GM18867 (cell line): ENCODE data around the gene MYRIP.

ENCODE experiments used
- ATAC-seq: cut with Tn5 transposase; IDR thresholded peaks from one replicate; pipeline ENCODE4 v1.9.1; 2021; ENCODE audit warnings: mild to moderate bottlenecking, moderate library complexity; ENCODE audit not compliant: unreplicated experiment

MYRIP gene

GRCh38 chr3:40172560-40172959 lies 363.2 kb downstream of the MYRIP start:
- ATAC-seq = no peak

- no peak for ATAC-seq
Measured at GRCh38 chr3:40173227-40173721, 363.9 kb downstream of the MYRIP start.

- ATAC-seq = no peak
Measured at GRCh38 chr3:40178012-40178594, 368.7 kb downstream of the MYRIP start.

- ATAC-seq = peak; percentile 80
Measured at GRCh38 chr3:40179016-40179415, 369.6 kb downstream of the MYRIP start.

- ATAC-seq = no peak
Measured at GRCh38 chr3:40181182-40181581, 371.8 kb downstream of the MYRIP start.

- ATAC-seq = peak; percentile 61
Measured at GRCh38 chr3:40185029-40185695, 375.8 kb downstream of the MYRIP start.

- no peak for ATAC-seq
Measured at GRCh38 chr3:40186508-40186907, 377.1 kb downstream of the MYRIP start.

GRCh38 chr3:40187945-40188344 lies 378.5 kb downstream of the MYRIP start:
- ATAC-seq = peak; percentile 55

DNA sequence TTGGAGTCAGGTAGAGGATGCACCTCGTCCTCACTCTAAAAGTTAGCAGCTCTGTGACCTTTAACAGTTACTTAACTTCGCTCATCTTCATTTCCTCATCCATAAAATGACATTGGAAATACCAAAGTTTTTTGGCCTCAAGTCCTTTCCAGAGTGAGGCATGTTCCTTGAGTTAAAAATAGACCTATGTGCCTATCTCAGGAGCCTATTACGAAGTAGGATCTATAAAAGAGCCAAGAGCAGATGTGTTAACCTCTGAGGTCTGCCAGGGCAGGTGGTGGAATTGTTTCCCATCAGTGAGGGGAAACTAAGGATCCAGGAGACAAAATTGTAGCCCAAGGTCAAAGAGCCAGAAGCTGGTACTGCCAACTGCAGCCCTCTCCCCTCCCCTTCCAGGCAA lies 379.7 kb downstream of the MYRIP start:
- ATAC-seq = no peak

DNA sequence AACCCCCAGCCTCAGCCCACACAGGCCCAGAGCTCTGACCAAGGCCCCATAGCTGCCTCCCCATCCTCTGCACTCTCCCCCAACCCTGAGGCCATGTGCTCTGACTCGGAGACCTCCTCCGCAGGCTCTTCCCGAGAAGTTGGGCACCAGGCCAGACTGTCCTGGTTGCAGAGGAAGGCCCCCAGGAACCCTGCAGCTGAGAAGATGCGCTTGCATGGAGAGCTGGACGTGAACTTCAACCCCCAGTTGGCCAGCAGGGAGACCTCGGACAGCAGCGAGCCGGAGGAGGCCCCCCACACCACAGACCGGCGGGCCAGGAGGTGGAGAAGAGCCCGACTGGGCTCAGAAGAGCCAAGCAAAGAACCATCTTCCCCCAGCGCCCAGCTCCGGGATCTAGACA lies 380.6 kb downstream of the MYRIP start:
- ATAC-seq = no peak

GRCh38 chr3:40191251-40191650 lies 381.8 kb downstream of the MYRIP start:
- ATAC-seq = no peak

GRCh38 chr3:40191850-40192448 lies 382.5 kb downstream of the MYRIP start:
- ATAC-seq = peak; percentile 72

GRCh38 chr3:40192628-40193027 lies 383.2 kb downstream of the MYRIP start:
- no peak for ATAC-seq

DNA sequence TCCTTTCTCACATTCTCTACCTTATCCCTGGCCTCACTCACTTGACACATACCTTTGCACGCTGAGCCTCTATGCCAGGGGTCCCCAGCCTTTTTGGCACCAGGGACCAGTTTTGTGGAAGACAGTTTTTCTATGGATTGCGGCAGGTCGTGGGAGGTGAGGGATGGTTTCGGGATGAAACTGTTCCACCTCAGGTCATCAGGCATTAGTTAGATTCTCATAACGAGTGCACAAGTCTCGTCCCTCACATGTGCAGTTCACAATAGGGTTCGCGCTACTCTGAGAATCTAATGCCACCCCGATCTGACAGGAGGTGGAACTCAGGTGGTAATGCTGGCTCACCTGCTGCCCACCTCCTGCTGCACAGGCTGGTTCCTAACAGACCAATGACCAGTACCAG lies 387.6 kb downstream of the MYRIP start:
- ATAC-seq = no peak

GRCh38 chr3:40200692-40201316 lies 391.4 kb downstream of the MYRIP start:
- ATAC-seq = no peak

DNA sequence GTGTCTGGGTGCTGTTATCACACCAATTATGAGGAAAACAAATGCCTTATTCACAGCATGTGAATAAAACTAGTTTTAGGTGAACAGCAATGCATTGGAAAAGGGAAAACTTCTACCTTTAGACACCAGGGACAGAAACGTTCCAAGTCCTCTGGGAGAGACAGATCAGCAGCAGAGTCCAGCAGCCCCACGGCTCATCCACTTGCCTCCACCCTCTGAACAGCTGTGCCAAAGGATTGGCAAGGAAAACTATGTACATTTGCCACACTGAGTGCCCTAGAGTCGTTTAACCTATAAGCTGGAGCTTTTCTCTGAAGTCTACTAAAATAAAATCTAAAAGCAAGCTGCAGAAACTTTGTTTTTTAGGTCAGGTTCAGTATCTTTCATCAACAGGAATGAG lies 392.4 kb downstream of the MYRIP start:
- no peak for ATAC-seq

- ATAC-seq = no peak
Measured at GRCh38 chr3:40206522-40206921, 397.1 kb downstream of the MYRIP start.

GRCh38 chr3:40207796-40208195 lies 398.4 kb downstream of the MYRIP start:
- no peak for ATAC-seq

DNA sequence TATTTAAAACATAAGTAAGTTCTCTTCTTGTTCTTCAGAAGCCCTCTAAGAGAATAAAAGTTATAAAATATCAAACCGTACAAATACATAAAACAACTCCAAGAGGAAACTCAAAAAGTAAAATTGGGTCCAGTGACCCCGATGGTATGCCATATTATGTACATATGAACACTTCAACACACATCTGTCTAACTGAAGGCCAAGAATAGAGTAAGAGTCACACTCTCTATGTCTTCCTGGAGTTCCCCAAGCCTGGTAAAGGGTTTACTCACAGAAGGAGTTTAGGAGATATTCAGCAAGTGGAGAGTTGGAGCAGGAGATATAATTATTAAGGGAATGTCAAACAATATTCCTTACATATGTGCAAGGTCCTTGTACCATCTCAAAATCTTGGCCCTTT lies 398.8 kb downstream of the MYRIP start:
- no peak for ATAC-seq

GRCh38 chr3:40211579-40211978 lies 402.2 kb downstream of the MYRIP start:
- ATAC-seq = no peak

DNA sequence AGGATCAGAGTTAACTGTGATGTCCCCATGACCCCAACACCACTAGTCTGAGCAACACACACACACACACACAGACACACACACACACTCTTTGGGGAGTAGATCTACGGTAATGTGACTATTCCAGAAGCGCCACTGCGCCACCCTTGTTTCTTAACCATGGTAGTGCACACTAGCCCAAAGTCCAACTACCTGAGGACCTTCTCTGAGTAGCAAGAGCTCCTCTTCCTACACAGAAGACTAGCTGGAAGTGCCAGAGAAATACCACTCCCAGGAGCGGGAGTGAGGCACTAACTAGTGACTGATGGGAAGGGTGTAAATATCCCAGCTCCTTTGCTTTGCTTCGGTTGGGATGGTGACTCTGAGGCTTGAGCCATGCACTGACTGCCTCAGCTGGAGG lies 404.1 kb downstream of the MYRIP start:
- no peak for ATAC-seq

DNA sequence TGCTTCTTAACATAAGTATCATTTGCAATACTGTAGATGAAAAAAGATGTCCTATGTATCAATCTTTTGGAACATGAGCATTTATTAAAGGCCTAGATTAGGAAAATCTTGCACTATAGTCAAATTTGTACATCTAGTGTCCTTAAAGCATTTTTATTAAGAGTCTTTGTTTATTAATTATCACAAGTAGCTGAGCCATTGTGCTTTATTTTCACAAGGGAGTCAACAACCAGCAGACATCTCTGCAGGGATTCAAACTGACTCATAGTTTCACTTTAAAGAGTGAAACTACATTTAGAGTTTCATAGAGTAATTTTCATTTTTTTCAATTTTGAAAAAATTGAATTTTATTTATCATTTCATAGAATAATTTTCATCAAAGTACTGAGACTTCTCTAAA lies 405.6 kb downstream of the MYRIP start:
- ATAC-seq = no peak
